Right kidney (tissue), 1 donor: ENCODE measurements around the gene SEPHS1.
"Not testable (repeated sequence)": the region's sequence is repeated elsewhere in the genome, so short reads cannot be mapped to it uniquely, and the experiment has no call there.

Source experiments
- DNase-seq: peaks from one replicate; pipeline ENCODE4 v3.0.0-alpha.2; 2016

The SEPHS1 gene

DNA sequence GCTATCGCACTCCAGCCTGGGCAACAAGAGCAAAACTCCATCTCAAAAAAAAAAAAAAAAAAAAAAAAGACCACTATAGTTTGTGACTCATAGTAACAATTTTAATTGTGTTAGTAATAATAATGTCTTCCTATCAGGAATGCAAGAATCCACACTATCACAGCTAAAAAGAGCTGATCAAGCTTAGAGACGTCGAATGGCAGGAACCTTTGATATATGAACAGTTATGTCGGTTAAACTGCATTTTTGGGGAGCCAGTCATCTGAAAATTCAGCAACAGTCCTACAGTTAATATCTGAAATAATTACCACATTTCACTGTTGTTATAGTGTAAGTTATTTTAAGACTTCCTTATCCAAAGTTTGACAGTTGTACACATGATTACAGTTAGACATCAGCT, 57.0 kb downstream of the SEPHS1 start:
- no peak for DNase-seq

DNA sequence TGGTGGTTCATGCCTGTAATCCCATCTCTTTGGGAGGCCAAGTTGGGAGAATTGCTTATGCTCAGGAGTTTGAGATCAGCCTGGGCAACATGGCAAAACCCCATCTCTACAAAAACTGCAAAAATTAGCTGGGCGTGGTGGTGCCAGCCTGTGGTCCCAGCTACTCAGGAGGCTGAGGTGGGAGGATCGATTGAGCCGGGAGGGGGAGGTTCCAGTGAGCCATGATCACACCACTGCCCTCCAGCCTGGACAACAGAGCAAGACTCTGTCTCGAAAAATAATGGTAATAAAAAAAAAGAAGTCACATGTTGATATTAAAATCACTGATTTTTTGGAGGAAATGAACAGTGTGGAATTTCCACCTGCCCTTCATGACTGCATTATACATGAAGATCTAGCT, 64.0 kb downstream of the SEPHS1 start:
- DNase-seq, result no peak

DNA sequence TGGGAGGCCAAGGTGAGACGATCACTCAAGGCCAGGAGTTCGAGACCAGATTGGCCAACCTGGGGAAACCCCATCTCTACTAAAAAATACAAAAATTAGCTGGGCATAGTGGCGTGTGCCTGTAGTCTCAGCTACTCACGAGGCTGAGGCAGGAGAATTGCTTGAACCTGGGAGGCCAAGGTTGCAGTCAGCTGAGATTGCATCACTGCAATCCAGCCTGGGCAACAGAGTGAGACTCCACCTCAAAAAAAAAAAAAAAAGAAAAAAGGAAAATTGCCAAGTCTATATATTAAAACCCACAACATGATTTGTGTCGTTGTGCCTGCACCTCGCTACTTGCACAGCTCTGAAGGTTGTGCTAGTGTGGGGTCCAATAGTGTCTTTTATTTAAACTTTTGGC, 65.7 kb downstream of the SEPHS1 start:
- not testable (repeated sequence) for DNase-seq

DNA sequence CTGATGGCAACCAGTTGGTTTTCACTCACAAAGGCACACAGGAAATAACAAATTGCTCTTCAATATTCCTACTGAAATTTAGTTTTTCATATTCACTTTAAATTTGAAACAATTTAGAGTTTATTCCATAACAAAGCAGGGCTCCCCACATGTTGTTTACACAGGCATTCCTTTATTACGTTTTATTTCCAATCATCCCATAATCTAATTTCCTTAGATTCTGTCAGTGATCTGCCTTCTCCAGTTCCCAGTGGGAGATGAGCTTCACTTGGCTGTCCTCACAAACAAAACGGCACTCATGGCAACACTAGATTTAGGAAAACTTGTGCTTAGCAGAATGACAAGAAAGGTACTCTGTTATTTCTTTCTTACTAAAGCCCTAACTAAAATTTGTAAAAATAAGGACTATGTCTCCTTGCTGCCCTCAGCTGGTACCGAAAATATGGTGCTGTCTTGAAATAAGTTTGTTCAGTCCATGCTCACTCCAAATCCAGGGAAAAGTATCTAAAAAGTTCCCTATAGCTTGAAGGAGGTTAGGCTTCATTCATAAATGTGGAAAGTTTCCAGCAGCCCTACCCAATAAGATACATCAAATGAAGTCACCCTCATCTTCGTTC, 71.2 kb downstream of the SEPHS1 start:
- DNase-seq, result no peak

DNA sequence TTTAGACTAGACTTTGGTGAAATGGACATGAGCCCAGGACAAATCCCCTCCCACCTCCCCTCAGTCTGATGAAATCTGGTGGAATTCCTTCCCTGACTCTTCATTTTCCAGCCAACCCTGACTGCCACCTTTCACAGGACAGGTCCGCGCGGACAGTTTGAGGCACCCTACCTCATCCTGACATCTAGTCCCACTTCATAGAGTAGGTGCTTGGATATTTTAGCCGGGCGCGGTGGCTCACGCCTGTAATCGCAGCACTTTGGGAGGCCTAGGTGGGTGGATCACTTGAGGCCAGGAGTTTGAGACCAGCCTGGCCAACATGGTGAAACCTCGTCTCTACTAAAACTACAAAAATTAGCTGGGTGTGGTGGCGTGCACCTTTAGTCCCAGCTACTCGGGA, 71.9 kb downstream of the SEPHS1 start:
- DNase-seq, result not testable (repeated sequence)

DNA sequence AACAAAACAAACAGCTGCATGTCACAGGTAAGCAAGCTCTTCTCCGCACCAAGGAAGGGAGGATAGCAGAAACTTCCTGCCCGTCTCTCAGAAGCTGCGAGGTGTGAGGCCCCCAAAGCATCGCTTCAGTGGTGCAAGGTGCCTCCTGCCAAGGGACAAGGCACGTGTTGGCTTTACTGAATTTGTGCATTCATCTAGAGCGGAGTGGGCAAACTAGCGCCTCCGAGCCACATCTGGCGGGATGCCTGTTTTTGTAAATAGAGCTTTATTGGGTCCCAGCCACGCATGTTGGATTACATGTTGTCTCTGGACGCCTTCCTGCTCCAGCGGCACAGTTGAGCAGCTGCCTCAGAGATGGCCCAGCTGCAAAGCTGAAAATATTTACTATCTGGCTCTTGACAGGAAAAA, 75.9 kb downstream of the SEPHS1 start:
- DNase-seq, result peak; percentile 53

DNA sequence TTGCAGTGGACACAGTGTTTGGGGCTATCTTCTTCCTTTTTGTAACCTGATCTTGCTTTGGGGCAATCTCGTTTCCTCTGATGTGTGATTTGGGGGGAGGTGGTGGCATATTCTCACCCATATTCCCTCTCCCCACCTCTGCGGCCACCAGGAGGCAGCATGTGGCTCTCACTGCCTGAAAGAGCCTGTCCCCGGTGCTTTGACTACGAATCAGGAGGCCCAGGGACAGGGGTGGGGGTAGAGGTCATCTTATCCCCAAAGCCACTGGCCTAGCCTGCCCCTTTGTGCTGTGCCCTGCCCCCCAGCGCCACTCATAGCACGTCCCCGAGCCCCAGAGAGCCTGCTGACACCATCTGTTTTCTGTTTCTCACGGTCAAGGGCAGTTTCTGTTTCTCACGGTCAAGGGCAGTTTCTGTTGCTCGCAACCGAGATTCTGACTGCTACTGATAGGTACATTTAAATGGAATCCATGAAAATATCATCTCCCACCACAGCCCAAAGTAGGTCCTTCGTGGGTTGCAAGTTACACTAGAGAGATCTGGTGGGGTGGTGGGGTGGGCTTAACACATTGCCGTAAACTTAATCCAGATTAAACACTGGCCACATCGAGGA, 76.4 kb downstream of the SEPHS1 start:
- peak; percentile 45 for DNase-seq

DNA sequence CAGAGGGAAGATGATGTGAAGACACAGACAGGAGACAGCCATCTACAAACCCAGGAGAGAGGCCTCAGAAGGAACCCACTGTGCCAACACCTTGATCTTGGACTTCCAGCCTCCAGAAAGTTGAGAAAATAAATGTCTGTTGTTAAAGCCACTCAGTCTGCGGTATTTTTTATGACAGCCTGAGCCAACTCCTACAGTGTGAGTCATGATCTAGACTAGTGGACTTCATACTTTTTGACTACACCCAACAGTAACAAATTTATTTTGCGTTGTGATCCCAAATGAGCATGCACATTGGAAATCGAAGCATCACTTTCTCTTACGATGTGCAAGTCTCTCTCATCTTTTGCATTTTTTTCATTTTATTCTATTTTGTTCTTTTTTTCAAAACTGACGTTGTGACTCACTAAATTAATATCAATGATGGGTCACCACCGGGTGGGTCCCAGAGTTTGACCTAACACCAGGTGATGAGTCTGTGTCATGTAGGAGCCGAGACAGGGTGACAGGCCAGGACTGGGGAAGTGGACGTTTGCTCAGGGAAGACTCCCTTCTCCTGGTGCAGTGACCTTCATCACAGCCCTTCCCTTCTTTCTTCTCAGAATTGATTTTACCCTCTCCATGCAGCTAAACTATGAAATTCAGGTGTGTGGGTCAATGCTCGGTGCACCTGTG, 77.1 kb downstream of the SEPHS1 start:
- DNase-seq, result no peak

DNA sequence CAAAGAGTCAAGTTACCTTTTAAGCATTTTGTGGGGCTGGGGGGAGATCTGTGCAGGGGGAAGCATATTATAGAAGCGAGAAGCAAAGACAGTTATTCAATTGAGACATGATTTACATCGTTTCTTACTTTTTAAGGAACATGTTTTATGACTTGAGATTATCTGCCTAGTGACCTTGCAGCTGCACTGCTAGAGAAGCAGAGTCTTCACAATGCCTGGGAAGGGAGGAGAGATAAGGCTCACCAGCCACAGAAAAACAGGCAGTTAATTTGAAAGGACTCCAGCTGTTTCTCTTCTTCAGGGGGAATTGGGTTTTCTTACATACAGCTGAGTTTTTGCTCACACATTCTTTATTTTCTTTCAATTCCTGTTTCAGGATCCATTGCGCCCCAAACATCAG, 79.3 kb downstream of the SEPHS1 start:
- DNase-seq, result peak; percentile 42

DNA sequence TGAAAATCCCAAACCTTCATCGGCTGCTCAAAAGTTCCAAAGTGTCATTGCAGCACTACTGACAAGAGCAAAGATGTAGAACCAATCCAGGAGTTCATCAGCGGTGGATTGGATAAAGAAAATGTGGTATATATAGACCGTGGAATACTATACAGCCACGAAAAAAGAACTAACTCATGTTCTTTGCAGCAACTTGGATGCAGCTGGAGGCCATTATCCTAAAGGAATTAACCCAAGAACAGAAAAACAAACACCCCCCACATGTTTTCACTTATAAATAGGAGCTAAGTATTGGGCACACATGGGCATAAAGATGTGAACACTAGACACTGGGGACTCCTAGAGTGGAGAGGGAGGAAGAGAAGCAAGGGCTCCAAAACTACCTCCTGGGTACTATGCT, 79.8 kb downstream of the SEPHS1 start:
- DNase-seq, result peak; percentile 11
